NCI-H2107 (cell line): Measurements from ENCODE around the gene PIGW.
A peak's percentile ranks its signal among the peaks of the same experiment; 100 is the strongest.

ENCODE experiments used
- DNase-seq: peaks from one replicate; lab custom pipeline; 2025; lab: John Stamatoyannopoulos, UW

PIGW gene, protein sequence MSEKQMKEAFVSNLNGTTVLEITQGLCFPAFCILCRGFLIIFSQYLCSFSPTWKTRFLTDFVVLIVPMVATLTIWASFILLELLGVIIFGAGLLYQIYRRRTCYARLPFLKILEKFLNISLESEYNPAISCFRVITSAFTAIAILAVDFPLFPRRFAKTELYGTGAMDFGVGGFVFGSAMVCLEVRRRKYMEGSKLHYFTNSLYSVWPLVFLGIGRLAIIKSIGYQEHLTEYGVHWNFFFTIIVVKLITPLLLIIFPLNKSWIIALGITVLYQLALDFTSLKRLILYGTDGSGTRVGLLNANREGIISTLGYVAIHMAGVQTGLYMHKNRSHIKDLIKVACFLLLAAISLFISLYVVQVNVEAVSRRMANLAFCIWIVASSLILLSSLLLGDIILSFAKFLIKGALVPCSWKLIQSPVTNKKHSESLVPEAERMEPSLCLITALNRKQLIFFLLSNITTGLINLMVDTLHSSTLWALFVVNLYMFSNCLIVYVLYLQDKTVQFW

DNA sequence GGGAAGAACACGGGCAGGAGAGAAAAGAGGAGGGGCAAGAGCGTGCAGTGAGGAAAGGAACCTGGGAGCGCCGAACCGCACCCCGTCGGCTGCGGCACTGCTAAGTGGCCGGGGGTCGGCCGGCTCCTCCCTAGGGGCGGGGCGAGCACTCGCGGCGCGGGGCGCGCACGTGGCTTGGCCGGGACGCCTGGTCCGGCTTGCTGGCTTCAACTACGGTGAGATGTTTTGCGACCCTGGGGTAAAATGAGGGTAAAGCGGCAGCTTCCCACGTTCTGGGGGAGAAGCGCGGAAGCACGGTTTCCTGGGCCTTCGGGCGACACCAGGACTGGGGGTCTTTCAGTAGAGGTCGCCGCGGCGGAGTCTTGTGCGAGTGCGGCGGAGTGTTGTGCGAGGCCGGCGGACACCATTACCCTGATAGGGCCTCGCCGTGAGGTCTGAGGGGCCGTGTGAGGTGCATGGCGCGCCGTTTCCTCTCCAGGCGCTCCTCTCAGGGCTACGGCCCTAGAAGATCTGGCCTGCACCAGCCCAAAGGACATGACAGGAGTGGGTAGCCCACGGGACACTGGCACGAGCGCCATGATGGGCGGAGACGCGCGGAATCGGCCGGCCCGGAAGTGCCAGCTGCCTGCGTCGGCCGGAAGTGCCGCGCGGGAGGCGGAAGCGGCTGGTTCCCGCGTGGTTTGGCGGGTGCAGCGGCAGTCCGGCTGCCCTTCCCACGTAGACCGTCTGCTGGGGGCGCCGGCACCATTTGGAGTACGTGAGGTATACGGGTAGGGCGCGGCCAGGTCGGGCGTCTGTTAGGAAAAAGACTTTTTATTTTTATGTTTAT, at the start of gene PIGW, which contains the start of gene MYO19:
Gene PIGW, plus strand, starts transcription at position 148 of the 829 bp plus-strand sequence. CDS start 2,115 bp downstream, outside the sequence.
Gene MYO19, minus strand, starts transcription at position 29 of the 829 bp plus-strand sequence. CDS start 2,330 bp downstream, outside the sequence.
- peak; percentile 70 for DNase-seq

DNA sequence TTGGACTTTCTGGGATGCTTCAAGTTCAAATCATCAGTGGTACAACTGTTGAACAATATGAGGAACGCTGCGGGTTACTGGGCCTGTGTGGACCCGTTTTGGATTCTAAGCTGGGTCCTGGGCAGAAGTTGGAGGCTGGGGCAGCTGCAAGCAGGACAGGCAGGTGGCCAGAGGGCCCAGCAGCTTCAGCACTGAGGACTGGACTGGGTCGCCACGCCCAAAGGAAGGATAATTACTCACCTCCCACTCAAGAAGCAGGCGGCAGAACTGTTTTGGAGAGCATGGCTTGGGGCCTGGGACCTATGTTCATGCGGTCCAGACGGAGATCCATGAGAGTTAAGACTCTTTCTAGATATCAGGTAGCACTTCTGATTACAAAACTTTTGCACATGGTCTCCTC, 49.8 kb upstream of the PIGW start:
- DNase-seq, result no peak

DNA sequence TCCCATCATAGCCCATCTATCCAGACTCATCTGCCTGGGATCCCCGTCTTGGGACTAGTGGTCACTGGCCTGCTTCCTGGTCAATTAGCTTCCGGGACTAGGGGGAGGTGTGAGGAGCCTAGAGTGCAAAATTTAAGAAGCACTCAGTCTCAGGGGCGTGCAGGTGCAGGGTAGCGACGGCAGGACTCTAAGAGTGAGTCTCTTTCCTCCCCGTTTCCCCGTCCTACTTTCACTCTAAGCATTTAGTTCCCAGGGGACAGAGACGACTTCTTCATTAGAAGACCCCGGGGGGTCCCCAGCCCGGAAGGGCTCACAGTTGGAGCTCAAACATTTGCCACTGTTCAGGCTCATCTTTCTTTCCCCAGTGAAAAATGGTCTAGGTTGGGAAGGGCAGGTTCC, 49.0 kb upstream of the PIGW start:
- no peak for DNase-seq

DNA sequence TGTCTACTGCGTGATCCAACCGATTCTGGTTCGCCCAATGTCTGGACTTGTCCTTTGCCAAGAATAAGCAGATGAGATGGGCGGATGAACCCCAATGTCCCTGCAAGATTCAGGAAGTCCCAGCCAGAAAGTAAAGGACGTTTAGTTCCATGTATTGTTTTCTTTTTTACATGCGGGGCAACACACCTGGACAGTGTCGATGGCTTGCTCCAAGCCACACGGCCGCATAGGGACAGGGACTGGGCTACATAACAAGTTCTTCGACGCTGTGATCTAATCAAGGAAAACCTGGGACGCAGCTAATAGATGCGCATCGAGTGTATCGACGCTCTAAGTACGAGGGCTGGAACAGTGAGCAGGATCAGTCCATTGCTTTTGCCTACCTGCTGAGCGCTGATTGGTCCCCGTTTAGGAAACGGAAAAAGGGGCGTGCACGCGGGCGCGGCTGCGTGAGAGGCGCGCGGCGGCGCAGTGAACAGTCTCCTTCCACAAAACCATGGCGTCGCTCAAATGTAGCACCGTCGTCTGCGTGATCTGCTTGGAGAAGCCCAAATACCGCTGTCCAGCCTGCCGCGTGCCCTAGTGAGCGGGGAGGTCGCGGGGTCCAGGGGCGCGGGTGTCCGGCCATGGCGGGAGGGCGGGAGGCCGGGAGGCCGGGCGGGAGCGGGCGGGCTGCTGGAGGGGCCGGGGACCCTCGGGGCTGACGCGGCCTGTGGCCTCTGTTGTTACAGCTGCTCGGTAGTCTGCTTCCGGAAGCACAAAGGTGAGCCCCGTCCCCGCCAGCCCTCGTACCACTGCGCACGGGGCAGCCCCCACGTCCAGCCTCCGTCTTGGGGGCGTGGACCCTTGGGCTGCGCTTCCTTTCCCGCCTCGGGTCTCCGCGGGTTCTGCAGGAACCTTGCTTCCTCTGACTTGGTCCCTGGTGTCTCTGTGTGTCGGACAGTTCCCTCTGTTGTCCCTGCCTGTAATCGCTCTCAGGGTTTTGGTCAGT, 48.3 kb upstream of the PIGW start, which contains the start of gene ZNHIT3:
Gene ZNHIT3, plus strand, starts transcription at position 478 of the 991 bp plus-strand sequence. Its CDS starts 19 bp downstream, at position 497.
- peak; percentile 89 for DNase-seq

DNA sequence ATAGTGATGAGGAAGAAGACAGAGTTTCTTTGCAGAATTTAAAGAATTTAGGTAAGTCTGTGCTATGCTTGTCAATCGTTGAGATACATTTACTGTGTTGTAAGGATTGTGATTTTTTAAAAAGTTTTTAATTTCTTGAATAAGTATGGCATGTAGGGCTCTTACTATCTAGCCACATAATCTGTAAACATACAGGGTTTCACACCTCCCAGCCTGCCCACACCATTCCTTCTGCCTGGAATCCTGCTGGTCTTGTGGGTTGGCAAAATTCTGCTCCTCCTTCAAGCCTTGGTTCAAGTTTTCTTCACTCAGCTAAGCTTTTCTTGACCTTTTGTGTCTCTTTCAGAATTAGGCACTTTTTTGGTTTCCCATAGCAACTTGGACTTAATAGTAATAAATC, 40.8 kb upstream of the PIGW start:
- DNase-seq, result no peak

DNA sequence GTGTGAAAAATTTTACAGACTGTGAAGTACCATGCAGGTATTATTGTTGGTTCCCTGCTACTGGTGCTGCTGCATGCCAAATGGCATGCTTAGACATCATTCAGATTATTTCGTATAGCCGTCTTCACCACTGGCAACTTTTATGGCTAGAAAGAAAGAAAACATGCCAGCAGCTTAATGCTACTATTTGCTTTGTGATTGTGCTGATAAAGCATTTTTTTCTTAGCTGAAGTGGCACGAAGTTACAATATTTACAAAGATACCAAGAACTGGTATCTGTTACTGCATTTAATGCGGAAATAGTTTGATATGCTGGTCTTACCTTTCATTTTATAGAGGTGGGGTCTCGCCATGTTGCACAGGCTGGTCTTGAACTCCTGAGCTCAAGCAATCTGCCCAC, 40.1 kb upstream of the PIGW start:
- DNase-seq, result no peak

DNA sequence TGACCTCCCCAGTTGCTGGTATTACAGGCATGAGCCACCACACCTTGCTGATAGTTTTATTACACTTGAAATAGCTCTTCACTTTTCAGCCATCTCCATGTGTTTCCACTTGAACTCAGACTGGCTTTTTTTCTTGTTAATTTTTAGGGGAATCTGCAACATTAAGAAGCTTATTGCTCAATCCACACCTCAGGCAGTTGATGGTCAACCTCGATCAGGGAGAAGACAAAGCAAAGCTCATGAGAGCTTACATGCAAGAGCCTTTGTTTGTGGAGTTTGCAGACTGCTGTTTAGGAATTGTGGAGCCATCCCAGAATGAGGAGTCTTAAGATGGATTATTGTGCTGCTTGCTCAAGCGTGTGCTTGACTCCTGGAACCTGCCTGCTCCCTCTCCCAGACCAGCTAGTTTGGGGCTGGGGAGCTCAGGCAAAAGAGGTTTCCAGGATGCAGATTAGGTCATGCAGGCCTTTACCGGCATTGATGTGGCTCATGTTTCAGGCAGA, 39.7 kb upstream of the PIGW start:
- DNase-seq, result no peak

DNA sequence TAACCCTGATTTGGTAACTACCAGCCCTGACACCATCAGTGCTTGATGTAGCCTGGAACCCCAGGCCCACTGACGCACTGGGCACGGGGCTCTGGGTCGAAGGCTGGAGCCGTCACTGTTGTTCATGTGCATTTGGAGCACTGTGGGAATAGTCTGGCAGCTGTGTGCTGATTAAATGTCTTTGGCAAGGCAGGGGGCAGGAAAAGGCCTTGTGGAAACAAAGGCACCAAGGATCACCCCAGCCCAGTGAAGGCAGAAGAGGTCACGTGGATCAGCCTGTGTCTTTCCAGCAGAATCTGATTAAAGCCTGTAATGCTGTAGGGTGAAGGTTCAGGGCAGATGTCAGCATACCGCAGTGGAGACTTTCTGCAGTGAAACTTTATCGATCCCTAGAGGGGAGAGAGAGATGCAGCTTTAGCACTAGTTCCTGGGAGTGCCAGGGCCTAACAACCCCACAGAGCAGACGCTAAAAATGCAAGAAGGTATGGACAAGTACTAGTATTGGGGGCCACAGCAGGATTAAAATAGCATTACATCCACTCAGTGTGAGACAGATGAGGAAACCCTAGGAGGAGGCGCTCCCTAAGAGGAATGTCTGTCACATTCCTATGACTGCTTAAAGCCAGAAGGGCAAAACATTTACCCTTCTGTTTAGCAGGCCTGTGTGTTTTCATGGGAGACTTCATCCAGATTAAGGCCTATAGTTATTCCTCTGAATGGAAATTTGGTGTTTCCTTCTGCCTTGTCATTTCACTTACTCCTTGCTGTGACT, 38.6 kb upstream of the PIGW start:
- no peak for DNase-seq

DNA sequence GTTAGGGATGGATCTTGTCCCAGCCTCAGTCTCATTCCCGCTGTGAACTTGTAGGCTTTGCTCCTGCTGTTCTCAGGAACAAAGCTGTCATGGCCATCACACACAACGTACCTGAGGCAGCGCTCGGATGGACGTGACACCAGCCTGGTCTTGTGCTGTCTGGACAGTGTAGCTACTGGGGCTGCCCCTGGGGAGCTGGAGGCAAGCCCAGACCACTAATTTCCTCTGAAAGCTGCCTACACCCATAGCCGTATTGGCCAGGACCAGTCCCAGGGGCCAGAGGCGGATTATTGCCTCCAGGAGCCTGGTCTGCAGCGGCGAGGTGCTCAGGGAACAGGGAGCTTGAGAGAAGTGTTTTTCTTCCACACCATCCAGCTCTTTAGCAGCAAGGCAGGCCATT, 36.6 kb upstream of the PIGW start:
- DNase-seq, result no peak

DNA sequence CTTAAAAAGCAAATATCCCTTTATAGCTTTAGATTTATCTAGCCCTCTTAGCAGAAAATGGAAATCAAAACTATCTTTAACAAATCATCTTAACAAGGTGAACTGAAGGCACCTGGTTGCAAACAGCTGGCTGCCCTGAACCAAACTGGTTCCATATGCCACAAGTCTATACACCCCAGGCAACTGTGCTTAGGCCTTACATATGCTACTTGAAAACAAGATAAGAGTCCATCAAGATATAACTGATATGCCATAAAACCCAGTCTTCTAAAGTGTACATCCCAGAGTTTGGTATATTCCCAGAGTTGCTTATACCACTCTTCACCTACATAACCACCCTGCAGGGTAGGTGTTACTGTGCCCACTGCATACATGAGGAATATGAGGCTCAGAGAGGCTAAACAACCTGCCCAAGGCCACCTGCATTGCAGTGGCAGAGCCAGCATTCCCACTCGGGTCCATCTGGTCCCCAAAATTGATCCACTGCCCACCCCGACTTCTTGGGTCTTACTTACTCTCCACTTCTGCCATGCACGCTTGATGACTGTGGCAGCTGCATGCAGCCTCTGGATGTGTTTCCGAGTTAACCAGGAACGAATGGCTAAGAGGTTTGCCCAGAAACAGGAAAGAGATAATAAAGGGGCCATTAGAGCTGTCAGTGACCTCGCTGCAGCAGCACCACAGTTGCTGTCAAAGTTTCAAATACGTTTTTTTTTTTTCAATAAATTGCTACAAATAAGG, 36.1 kb upstream of the PIGW start:
- DNase-seq, result no peak

DNA sequence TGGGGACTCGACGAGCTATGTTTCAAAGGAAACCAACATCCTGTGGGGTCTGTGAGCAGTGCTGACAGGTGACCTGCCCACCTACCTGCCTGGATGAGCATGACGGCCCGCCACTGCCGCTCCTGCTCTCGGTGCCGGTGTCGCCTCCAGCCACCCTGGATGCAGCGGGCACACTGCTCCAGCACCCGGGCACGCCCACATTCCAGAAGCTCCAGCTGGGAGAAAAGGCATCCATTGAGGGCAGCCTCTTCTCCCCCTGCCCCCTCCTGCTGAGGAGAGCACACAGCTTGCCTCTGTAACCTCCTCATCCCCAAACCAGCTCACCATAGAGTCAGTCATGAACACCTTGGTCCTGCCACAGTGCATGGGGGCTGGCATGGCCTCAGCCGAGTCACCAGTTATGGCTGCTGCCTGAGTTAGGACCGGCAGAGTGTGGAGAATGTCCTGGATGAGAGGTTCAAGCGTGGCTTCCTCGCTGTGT, 34.0 kb upstream of the PIGW start:
- no peak for DNase-seq

DNA sequence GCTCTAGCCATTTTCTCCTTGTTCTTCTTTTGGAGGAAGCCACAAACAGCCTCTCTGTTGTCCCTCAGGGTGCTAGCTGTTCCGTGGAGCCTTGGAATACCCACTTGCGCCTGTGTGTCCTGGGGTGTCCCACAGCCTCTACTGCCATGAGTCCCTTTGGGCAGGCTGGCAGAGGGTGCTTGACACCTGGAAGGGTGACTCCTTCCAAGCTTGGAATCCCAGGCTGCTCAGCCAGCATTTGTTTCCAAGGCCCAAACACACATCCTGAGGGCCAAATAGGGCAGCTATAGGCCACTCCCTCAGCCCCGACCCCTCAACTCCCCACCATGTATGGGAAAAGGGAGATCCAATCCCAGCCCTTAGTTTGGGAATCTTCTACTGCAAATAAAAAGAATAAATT, 33.4 kb upstream of the PIGW start:
- DNase-seq, result no peak

DNA sequence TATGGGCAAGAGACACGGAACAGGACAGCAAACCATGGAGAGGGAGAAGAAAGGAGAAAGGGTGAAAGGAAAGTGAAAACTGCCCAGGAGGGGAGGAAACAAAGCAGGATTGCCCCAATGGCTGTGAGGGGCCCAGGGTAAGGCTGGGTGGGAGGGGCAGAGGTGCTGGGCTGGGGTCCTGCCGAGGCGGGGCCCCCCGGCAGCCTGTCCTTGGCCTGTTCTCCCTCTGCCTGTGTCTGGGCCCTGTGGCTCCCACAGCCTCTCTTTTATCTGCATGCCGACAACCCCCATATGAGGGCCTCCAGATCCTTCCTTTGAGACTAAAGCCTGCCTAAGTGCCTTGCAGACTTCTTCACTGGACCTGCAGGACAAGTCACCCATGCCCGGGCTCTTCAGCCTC, 32.8 kb upstream of the PIGW start:
- DNase-seq, result no peak

DNA sequence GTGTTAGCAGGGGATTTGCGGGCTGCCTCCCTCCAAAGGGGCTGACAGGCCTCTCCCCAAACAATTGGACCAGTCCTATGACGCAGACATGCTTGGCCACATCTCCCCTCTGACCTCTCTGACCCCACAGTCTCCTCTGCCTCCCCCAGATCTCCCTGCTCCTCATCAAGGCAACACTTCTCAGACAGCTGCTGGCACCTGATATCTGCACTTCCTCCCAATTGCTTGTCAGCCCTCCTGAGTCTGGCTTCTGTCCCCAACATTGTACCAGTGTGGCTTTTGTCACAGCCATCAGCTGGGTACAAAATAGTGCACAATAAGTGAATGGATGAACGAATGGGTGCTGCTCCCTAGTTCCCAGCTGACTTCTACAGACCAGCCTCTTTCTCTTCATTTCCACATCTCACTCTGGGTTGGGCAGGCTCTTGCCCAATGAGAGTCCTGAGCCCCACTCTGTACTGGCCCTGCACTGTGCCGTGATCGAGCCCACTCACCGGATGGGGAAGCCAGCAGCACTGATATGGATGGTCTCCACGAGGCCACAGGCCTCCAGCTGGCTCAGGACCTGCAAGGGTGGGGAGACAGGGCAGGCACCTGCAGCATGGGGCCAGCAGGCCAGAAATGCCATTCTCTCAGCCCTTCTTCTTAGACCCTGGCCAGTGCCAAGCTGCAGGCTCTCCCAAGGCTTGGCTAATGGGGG, 31.2 kb upstream of the PIGW start:
- DNase-seq, result no peak

DNA sequence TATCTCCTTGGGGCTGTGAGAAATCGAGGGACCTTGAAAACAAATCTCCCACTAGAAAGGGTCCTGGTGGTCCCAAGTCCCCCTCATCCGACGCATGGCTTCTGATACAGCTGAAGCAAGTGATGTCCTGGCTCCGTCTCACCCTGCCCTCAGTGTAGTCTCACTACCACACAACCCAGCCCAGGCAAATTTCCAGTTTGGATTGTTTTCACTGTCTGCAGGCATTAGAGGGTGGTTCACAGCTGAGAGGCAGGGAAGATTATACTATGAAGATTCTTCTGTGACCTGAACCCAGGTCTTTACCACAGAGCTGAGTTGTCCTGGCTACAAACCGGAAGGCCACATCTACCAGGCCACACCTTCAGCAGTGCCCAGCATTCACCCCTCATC, 30.6 kb upstream of the PIGW start:
- DNase-seq, result no peak

DNA sequence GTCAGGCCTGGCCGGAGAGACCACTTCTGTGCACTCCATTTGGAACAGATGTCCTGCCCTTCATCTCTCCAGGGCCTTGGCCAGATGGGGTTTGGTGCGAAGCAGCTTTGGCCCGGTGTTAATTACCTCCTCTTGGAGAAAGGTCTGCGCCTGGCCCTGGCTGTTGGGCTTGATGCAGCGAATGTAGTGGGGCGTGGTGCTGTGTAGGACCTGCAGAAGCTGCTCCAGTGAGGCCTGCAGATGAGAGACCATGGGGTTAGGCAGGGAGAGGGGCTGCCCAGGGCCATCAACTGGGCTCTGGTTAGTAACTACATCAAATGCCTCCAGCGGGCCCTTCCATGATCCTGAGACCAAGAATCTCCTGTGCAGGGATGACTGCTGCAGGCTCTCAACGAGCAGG, 29.6 kb upstream of the PIGW start:
- DNase-seq, result no peak

DNA sequence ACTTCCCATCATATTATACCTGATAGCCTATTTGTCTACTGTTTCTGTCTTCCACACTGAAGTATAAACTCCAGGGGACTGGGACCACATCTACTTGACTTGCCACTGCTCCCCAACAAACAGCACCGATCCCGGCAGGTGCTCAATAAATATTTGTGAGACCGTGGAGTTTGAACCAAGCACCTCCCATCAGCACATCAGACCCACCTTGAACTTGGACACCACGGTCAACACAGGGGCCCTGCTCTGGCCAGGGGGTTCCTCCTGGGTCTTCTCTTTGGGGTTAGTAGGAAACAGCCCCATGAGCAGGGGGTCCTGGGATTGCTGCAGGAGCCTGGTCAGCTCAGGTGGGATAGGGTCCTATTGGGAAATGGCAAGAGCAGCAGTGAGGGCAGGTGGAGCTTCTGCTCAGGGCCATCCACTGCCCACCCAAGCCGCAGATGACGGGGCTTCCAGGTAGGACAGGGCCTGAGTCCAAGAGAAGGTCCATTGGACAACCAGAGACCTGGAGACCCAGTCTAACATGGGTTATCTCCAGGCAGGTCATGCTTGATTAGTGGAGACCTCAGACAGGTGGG, 28.4 kb upstream of the PIGW start:
- no peak for DNase-seq

DNA sequence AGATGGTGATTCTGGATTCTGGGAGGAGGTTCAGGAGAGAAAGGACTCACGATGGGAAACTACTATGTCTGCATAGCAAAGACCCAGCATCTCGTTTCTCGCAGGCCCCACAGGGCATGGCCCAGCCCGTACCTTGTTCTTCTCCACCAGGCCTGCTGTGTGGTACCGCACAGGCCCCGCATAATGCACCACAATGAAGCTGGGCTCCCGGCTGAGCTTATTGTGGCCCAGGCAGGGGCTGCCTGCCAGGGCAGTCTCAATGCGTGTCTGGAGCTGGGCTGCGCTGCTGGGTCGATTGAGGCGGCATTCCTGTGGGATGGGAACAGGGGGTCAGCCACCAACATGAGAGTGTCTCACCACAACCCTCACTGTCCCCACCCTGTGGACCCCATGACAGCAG, 28.0 kb upstream of the PIGW start:
- no peak for DNase-seq

DNA sequence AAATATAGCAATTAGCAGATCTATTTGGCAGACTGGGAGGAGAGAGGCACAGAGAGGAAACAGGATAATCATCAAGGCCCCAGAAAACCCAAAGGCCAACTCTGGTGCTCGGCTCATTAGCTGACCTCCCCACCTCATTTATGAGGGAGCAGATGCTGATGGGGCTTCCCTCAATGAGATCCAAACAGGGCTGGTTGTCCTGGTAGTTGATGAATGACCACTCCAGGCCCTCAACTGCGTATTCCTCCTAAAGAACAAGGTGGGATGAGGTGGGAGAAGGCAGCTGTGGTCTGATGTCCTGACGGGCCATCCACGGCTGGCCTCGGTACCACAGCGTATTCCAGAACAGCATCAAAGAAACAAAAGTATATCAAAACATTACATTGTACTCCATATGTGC, 27.5 kb upstream of the PIGW start:
- DNase-seq, result no peak
